Brain microvascular endothelial cell (primary cell): ENCODE results near the gene VGLL3.
A peak's percentile ranks its signal among the peaks of the same experiment; 100 is the strongest.

ENCODE experiments used
- DNase-seq: peaks from one replicate; pipeline ENCODE4 v3.0.0-alpha.2; 2020
- H3K27ac ChIP-seq: fragments of 250-450 bp; sonication (Bioruptor Pico); 2 replicates; pipeline ENCODE4 v1.5.1; 2020; ENCODE audit warnings: mild to moderate bottlenecking, moderate library complexity
- H3K27me3 ChIP-seq: fragments of 250-450 bp; sonication (Bioruptor Pico); replicated peaks from 2 replicates; pipeline ENCODE4 v1.5.1; 2020; ENCODE audit warnings: mild to moderate bottlenecking
- H3K36me3 ChIP-seq: fragments of 250-450 bp; sonication (Bioruptor Pico); replicated peaks from 2 replicates; pipeline ENCODE4 v1.5.1; 2020; ENCODE audit warnings: mild to moderate bottlenecking
- H3K4me3 ChIP-seq: 2 replicates; pipeline ENCODE4 v1.5.1; 2011; ENCODE audit warnings: low read depth, mild to moderate bottlenecking, control low read depth, low read length, moderate library complexity
- in situ Hi-C: cut with HindIII; loops from 2 replicates; pipeline ENCODE4 v1.10.0; 2017; ENCODE audit warnings: low sequenced_read_pairs, low pct_ligation_motif_present
- TF ChIP-seq, protein P1 (sequence below): IDR thresholded peaks from 2 replicates; pipeline ENCODE4 v1.5.1; 2011; ENCODE audit warnings: low read depth, mild to moderate bottlenecking, moderate library complexity, low read length, control low read depth, inconsistent platforms; ENCODE audit errors: missing control alignments

Gene VGLL3

DNA sequence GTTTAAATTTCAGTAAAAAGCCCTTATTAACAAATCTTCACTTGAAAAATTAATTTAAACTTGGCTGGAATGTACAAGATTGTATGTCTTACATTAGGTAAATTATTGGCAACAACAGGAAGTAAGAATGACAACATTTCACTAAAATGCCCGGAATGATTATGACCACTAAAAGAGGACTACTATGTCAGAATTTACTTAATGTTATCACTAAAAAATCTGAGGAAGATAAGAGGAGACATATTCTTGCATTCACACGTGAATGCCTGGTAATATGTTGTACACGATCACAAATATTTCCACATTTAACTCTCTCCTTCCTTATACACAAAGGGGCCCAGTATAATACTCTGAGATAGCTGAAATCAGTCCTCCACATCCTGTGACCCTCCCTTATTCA, 29.7 kb downstream of the VGLL3 start:
- in situ Hi-C loops = loop anchor here (25.0 kb wide), 1 partner anchor 174 kb away; no protein-coding TSS in a partner anchor

GRCh38 chr3:86960550-86960949, 30.4 kb downstream of the VGLL3 start:
- in situ Hi-C loops = loop anchor here (25.0 kb wide), 1 partner anchor 173 kb away; no protein-coding TSS in a partner anchor
- no peaks in the 10 kb centered on the region for H3K27me3 ChIP-seq
- H3K27ac ChIP-seq = peak overlapping the region; percentile 27
- no peak for DNase-seq
- TF ChIP-seq, protein P1, sequence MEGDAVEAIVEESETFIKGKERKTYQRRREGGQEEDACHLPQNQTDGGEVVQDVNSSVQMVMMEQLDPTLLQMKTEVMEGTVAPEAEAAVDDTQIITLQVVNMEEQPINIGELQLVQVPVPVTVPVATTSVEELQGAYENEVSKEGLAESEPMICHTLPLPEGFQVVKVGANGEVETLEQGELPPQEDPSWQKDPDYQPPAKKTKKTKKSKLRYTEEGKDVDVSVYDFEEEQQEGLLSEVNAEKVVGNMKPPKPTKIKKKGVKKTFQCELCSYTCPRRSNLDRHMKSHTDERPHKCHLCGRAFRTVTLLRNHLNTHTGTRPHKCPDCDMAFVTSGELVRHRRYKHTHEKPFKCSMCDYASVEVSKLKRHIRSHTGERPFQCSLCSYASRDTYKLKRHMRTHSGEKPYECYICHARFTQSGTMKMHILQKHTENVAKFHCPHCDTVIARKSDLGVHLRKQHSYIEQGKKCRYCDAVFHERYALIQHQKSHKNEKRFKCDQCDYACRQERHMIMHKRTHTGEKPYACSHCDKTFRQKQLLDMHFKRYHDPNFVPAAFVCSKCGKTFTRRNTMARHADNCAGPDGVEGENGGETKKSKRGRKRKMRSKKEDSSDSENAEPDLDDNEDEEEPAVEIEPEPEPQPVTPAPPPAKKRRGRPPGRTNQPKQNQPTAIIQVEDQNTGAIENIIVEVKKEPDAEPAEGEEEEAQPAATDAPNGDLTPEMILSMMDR = no peak
- peaks cover 49% of the 10 kb centered on the region for H3K36me3 ChIP-seq
- H3K4me3 ChIP-seq = no peak overlapping the region

More for the DNA sequence above, 29.7 kb downstream of the VGLL3 start:
- Histone ChIP-seq H3K27me3 (no peaks in the 10 kb centered on the region), H3K27ac (peak overlapping the region; percentile 67), H3K4me3 (no peak overlapping the region), H3K36me3 (peaks cover 50% of the 10 kb centered on the region)
- DNase-seq = no peak
- TF ChIP-seq, protein P1 = no peak

DNA sequence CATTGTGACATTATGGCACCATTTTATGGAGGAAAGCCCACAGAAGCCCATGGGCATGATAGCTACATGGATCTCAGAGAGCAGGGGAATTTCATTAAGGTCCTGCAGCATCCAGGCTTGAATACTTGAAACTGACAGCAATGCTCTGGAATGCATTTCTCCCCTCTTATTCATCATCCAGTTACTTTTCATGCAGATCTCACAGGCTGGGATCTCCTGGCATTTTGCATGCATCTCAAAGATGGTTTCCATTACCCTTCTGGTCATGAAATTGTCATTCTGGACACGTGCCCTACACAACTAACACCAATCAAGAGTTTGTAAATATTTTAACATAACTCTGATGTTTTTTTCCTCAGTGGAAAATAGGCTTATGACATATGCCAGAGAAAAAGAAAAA, 32.4 kb downstream of the VGLL3 start:
- DNase-seq = peak; percentile 79
- Histone ChIP-seq H3K27ac (peak overlapping the region; percentile 29), H3K36me3 (peaks cover 35% of the 10 kb centered on the region), H3K27me3 (no peaks in the 10 kb centered on the region), H3K4me3 (no peak overlapping the region)
- in situ Hi-C loops = loop anchor here (25.0 kb wide), 1 partner anchor 171 kb away; no protein-coding TSS in a partner anchor
- TF ChIP-seq, protein P1 = no peak

DNA sequence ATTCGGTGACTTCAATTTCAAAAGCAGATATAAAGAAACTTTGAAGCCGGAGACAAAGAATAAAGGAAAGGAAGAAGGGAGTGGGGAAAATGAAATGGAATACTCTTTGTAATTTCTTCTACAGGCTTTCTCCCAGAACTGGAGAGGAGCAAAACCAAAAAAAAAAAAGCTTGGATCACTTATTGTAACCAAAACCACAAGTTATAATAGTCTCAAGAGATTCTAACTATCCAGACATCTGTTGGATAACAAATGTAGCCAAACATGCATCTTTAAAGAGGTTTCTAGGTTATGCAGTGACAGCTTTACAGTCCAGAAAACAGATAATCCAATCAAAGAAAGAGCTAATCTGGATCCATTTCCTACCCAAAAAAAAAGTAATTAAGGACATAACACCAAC, 36.2 kb downstream of the VGLL3 start:
- in situ Hi-C loops = loop anchor here (25.0 kb wide), 1 partner anchor 167 kb away; no protein-coding TSS in a partner anchor

DNA sequence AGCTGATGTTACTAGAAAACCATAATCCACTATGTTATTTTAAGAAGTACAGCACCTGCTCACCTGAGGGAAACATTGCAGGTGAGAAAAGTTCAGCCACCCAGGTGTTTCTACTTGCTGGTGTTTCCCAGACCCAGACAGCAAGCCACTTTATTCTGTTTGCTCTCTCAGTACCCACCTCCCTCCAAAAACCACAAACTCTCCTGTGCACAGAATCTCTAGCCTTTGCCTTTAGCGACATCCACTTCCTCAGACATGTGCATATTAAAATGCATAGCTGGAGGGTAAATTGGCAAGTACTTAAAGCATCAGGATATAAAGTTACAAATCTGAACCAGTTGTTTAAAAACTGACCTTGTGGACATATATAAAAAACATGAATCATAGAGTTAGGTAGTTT, 36.7 kb downstream of the VGLL3 start:
- Histone ChIP-seq H3K4me3 (no peak overlapping the region), H3K27ac (no peak overlapping the region), H3K36me3 (peaks cover 25% of the 10 kb centered on the region), H3K27me3 (no peaks in the 10 kb centered on the region)
- DNase-seq = no peak
- TF ChIP-seq, protein P1 = no peak
- in situ Hi-C loops = loop anchor here (25.0 kb wide), 1 partner anchor 167 kb away; no protein-coding TSS in a partner anchor

More for the DNA sequence above, 36.2 kb downstream of the VGLL3 start:
- Histone ChIP-seq H3K27ac (no peak overlapping the region), H3K27me3 (no peaks in the 10 kb centered on the region), H3K36me3 (peaks cover 25% of the 10 kb centered on the region), H3K4me3 (no peak overlapping the region)
- TF ChIP-seq, protein P1 = no peak
- no peak for DNase-seq

GRCh38 chr3:86951322-86951721, 39.6 kb downstream of the VGLL3 start:
- Histone ChIP-seq H3K36me3 (peaks cover 25% of the 10 kb centered on the region), H3K27ac (no peak overlapping the region), H3K27me3 (no peaks in the 10 kb centered on the region), H3K4me3 (no peak overlapping the region)
- peak; percentile 40 for DNase-seq
- in situ Hi-C loops = loop anchor here (25.0 kb wide), 1 partner anchor 164 kb away; no protein-coding TSS in a partner anchor
- TF ChIP-seq, protein P1 = no peak
